Skin epidermis (tissue), 12 donors: ENCODE results near the gene GATA2.
A peak's percentile ranks its signal among the peaks of the same experiment; 100 is the strongest.

ENCODE experiments used
- H3K27ac ChIP-seq, 21 experiments: fragments of 200-600 bp; sonication (generic) in 11 of 21; one replicate each; pipeline ENCODE4 v1.5.0; 2020; ENCODE audit warnings: mild to moderate bottlenecking in 3 of 21, inconsistent platforms in 2 of 21, moderate library complexity in 2 of 21
- H3K4me3 ChIP-seq, 7 experiments: fragments of 200-600 bp; sonication (generic) in 2 of 7; one replicate each; pipeline ENCODE4 v1.5.0; 2020; ENCODE audit warnings: inconsistent platforms in 2 of 7, mild to moderate bottlenecking in 2 of 7, moderate library complexity in 1 of 7

GATA2 gene

GRCh38 chr3:128492671-128493569 is at the start of gene GATA2:
TSS of gene GATA2 (minus strand) at chr3:128493201. CDS start at chr3:128487031, 6,170 bp downstream.
- Histone ChIP-seq H3K27ac (peak within 1 kb of the TSS in 1 of 21 experiments; percentile 2), H3K4me3 (peak within 1 kb of the TSS in 1 of 7 experiments; percentile 8)

- no peak overlapping the region for H3K27ac ChIP-seq
- H3K4me3 ChIP-seq = no peak overlapping the region
Observed at GRCh38 chr3:128541246-128541645, 48.2 kb upstream of the GATA2 start.

DNA sequence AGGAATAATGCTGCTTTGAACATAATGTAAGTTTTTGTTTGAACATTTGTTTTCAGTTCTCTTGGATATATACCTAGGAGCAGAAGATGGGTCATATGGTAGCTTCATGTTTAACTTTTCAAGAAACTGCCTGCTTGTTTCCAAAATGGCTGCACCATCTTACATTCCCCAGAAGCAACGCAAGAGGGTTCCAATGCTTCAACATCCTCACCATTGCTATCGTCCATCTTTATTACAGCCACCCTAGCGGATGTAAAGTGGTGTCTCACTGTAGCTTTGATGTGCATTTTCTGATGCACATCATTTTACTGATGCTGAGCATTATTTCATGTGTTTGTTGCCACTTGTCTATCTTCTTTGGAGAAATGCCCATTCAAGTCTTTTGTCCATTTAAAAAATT is 46.4 kb upstream of the GATA2 start:
- Histone ChIP-seq H3K4me3 (no peak overlapping the region), H3K27ac (no peak overlapping the region)

DNA sequence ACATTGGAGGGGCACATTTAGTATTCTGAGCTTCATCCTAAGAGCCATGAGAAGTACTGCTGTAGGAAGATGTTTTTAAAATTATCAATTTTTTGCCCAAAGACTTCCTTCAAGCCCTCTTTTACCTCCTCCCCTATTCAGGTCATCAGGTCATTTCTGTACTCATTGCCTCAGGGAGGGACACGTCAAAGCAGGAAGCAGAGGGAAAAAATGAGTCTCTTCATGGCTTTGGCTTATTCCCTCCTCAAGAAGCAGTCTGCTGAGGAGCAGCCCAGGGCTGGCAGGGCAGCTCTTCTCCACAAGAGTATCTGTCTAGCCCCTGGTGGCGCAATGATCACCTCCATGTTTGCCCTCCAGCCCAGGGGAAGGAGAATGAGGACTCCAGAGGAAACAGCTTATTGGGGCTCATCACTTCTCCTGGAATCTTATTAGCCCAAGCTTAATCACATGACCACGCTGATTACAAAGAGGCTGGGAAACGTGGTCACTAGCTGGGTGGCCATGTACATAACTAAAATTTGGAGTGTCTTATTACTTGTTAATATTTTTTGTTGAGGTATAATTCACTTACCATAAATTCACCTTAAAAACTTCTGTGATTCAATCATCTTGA is 44.2 kb upstream of the GATA2 start:
- Histone ChIP-seq H3K27ac (no peak overlapping the region), H3K4me3 (no peak overlapping the region)

DNA sequence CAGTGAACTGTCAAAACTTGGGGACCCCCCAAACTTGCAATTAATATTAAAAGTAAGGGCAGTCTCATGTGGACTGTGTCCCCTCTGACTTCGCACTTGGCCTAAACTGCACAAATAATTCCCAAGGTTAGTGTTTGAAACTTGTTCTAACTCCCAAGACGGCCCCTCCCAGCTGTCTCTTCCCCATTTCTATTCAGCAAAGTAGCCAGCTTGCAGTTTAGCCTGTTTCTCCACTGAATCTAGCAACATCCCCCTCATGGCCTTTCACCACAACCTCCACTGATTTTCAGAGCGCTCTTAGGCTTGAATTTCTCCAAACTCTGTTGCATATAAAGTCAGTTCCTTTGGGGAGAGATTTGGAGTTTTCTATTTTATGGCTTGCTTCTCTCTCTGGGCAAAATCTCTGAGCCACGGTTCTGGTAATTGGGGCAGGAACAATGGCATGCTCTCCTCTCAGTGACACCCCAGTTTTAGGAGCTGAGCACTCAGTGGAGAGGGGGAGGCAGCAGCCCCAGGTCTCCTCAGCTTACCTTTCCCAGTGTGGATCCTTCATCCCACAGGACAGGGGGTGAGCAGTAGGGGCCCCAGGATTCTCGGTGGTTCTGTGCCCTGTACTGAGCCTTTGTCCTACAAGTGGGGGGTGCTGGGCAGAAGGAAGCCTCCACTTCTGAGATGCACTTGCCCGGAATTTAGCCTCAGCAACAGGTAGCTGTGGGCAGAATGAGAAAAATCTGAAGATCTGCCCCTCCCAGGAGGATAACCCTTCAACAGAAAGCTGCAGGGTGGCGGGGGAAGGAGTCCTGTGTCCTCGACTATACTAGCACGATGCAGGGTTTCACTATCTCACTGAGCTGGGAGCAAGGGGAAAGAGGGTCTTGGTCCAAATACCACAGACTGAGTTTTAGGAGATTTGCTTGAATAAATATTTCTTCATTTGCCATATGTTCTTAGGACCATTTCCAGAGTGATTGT is 39.3 kb upstream of the GATA2 start:
- Histone ChIP-seq H3K27ac (no peak overlapping the region), H3K4me3 (no peak overlapping the region)

DNA sequence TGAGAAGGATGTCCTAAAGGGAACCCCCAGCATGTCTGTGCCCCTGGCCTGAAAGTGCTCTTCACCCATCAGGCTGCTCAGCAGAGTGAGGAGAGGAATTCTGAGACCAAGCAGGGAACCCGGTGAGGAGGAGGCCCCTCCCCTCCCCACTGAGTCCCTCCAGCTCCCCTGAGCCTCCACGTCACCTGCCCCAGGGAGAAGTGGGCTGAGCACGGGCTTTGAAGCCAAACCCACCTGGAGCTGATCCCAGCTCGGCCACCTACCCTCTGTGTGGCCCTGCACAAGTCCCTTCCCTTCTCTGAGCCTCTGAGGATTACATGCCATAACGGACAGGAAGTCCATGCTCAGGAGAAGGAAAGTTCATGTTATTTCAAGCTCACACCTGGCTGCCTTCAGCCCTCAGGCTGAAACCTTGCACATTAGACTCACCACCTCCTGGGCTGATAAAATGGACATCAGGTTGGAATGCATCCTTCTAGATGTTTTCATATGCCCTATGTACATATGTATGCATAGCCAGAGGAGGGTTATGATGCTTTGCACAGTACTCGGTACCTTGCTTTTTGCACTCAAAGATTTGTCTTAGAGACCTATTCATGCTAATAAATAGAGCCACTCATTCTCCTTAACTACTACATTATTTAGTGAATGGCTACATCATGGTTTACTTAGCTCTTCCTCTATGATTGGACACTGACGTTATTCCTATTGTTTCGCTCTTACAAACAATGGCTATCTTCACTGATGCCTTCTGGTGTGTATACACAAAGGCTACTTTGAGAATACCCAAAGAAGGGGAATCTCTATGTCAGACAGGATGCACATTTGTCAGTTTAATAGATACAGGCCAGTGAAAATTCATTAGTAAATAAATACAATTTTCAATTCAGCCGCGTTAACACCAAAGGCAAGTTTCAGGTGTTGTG is 31.6 kb upstream of the GATA2 start:
- Histone ChIP-seq H3K4me3 (no peak overlapping the region), H3K27ac (peak overlapping the region in 1 of 21 experiments; percentile 42)

DNA sequence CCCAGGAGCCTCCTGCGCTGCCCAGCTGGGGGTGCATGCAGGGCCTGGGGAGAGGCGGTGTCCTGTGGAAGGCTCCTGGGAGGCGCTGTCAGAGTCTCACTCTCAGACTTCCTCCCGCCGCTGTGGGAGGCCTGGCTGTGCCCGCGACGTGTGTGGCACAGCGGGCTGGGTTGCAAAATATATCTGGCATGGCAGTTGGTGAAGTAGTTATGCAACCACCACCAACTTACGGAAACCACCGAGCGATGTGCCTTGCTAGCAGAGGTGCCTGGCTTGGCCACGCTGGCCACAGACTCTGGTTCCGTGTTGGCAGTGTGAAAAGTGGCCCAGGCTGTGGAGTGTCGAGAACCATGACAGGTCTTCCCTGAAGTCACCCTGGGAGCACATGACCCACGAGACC is 30.6 kb upstream of the GATA2 start:
- Histone ChIP-seq H3K27ac (peak overlapping the region in 1 of 21 experiments; percentile 42), H3K4me3 (no peak overlapping the region)

DNA sequence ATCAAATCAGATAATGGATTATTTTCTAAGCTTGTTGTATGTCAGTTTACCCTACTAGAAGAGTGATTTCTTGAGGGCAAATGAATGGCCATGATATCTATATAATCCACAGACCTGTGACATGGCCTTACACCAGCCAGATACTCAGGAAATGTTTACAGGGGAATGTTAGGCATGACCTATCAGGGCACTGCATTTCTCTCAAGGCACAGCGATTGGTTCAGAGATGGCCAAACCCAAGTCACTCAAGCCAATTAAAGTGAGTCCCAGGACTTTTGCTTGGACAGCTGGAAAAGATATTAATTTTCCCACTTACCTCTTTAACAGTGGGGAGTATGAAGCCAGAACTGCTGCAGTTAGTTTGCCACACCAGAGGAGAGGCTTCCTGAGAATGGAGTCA is 28.7 kb upstream of the GATA2 start:
- Histone ChIP-seq H3K27ac (no peak overlapping the region), H3K4me3 (no peak overlapping the region)

DNA sequence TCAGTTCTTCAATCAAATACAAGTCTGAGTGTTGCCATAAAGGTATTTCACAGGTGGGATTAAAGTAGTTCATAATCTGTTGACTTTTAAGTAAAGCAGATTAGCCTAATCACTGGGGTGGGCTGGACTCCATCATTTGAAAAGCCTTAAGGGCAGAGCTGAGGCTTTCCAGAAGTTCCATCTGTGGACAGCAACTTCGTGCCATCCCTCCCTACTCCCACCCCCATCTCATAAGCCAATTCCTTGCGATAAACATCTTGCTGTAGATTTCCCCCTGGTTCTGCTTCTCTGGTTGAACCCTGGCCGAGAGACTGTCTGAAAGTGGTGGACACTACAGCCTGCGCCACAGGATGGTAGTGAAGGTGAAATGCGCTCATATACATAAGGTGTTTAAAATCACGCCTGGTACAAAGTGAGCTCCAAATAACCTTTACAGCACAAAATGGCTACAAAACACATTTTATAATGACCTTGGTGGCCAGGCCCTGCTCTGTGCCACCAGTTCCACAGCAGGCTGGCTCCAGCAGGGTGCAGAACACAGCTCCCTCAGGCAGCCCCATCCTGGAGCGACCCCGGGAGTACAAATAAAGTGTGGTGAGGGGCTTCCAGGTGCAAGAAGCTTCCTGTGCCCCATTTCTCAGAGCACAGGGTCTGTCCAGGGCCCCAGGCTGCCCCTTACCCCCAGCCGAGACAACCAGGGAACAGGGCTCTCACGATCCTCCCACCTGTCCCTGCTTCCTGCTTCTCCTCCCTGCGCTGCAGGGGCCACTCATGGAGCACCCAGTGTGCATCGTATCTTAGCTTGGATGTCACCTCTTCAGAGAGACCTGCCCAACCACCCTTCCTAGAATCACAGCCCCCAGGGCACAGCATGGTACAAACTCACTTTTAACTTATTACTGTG is 25.8 kb upstream of the GATA2 start:
- H3K27ac ChIP-seq = no peak overlapping the region
- no peak overlapping the region for H3K4me3 ChIP-seq

GRCh38 chr3:128517648-128518047 is 24.6 kb upstream of the GATA2 start:
- Histone ChIP-seq H3K4me3 (no peak overlapping the region), H3K27ac (no peak overlapping the region)

DNA sequence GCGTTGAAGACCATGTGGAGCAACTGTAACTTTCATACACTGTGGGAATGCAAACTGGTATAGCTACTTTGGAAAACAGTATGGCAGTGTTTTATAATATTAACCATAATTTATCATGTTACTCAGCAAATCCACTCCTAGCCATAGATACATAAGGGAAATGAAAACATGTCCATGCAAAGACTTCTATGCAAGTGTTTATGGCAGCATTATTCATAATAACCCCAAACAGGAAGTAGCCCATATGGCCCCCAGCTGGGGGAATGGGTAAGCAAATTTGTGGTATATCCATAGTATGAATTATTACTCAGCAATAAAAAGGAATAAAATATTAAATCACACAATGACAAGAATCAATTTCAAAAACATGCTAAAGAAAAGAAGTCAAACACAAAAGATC is 23.0 kb upstream of the GATA2 start:
- Histone ChIP-seq H3K4me3 (no peak overlapping the region), H3K27ac (no peak overlapping the region)

DNA sequence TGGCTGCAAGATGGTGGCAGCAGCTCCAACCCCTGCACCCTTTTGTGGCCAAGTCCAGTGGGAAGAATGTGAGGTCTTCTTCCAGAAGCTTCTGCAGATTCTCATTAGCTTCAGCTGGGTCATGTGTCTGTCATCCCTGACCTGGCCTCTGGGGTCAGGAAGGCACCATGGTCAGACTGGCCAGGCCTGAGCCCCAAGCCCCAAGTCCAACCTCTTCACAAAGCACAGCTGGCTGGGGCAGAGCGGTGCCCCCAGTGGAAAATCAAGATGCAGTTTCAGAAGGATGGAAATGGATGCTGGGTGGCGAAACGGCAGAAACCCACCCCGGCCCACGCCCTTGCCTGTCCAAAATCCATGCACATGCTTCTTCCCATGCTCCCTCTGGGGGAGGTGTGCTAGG is 15.9 kb upstream of the GATA2 start:
- no peak overlapping the region for H3K4me3 ChIP-seq

DNA sequence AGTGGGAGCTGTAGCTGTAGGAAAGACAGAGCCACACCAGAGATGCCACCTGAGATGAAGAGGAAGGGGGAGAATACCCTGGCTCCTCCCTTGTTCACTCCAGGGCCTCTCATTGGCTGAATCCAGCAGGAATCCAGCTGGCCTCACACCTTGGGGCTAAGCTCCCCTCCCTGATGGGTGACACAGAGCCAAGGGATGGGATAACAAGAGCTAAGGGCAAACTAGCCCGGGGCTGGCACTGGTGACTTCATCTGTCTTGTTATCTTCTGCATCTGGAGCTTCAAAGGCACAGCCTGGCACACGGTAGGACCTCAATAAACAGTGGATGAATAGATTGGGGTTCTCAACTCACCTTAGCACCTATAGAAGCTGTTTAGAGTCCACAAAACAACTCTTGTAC is 13.8 kb upstream of the GATA2 start:
- Histone ChIP-seq H3K4me3 (no peak overlapping the region), H3K27ac (no peak overlapping the region)

More for the DNA sequence above, 15.9 kb upstream of the GATA2 start:
- H3K27ac ChIP-seq = no peak overlapping the region

DNA sequence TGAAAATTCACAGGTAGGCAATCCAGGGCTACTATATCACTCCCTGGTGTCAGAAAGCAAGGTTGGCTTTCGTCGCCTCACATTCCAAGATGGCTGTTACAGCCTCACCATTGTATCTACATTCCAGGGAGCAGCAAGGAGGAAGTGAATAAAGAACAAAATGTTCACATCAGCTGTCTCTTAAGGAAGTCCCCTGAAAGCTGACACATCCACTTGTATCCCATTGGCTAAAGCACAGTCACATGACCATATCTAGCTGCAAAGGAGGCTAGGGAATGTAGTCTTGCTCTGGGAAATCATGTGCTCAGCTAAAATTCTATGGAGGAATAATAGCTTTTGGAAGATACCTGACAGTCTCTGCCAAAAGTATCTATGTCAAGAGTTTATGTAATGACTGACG is 12.8 kb upstream of the GATA2 start:
- H3K4me3 ChIP-seq = no peak overlapping the region
- H3K27ac ChIP-seq = no peak overlapping the region

DNA sequence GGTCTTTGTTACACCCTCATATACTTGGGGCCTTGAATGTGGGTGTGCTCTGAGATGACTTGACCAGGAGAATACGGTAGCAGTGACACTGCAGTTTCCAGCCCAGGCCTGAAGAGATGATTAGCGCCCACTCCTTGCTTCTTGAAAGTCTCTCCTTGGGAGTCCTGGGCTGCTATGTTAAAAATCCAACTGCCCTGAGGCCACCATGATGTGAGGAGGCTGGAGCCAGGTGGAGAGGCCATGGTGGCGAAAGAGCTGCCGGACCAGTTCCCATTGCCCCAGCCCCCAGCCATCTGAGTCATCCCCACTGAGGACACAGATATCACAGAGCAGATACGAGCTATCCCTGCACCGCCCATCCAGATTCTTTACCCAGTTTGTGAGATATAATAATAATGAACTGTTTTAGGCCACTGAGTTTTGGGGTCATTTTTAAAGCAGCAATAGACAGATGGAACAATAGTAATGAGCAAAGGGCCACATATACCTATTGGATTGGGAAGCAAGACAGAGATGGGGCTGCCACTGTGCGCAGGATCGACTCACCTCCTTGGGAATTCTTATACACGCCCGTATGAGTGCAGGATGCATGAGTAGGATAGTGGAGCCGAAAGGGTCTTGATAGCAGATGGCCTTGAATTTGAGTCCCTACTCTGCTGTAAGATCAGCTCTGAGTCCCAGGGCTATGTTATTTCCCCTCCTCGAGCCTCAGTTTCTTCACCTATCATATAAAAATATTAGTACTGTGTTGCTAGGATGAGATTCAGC is 12.1 kb upstream of the GATA2 start:
- no peak overlapping the region for H3K27ac ChIP-seq
- H3K4me3 ChIP-seq = no peak overlapping the region

DNA sequence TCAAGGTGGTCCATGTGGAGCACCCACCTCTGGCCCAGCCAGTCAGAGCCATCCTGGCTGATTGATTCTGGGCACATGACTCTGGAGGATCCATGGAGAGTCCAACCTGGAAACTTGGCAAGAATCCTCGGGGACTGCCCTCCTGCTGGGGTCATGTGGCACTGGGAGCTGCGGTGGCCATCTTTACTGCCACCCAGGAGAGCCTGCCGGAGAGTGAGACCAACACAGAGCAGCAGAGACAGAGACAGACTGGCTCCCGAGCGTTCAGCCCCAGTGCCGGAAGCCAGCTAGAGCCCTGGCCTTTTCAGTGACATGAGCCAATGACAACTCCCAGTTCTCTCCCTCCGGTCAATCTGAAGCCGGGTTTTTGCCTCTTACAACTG is 11.5 kb upstream of the GATA2 start:
- H3K4me3 ChIP-seq = no peak overlapping the region
- H3K27ac ChIP-seq = no peak overlapping the region

GRCh38 chr3:128503751-128504532 is 10.9 kb upstream of the GATA2 start:
- H3K4me3 ChIP-seq = no peak overlapping the region
- no peak overlapping the region for H3K27ac ChIP-seq
